ENCODE measurements around the gene CCR2. TPM values are rescaled to one million over a fixed set of nuclear protein-coding genes. Genes with fewer than 3 reads are reported as not detected.
A peak's percentile ranks its signal among the peaks of the same experiment; 100 is the strongest.

Gene CCR2
- total RNA-seq, 2 donors from 2014 or later: 2.9 to 17.5 TPM

GRCh38 chr3:46365041-46365440 lies 11.1 kb downstream of the CCR2 start:
- Mint-ChIP-seq H3K36me3 (ENCODE audit: low read depth) (no peaks in the 10 kb centered on the region), H3K4me1 (peaks cover 37% of the 10 kb centered on the region), H3K27ac (no peak overlapping the region), H3K4me3 (no peak overlapping the region), H3K27me3 (no peaks in the 10 kb centered on the region), H3K9me3 (no peaks in the 10 kb centered on the region)
- ATAC-seq (replicated peaks): no peak

GRCh38 chr3:46365737-46366524 lies 12.0 kb downstream of the CCR2 start:
- Mint-ChIP-seq H3K27me3 (no peaks in the 10 kb centered on the region), H3K9me3 (no peaks in the 10 kb centered on the region), H3K36me3 (ENCODE audit: low read depth) (no peaks in the 10 kb centered on the region), H3K4me1 (peaks cover 44% of the 10 kb centered on the region), H3K27ac (no peak overlapping the region), H3K4me3 (no peak overlapping the region)
- ATAC-seq (replicated peaks): no peak

GRCh38 chr3:46367811-46368210 lies 13.9 kb downstream of the CCR2 start:
- ATAC-seq (replicated peaks): no peak
- Mint-ChIP-seq H3K9me3 (no peaks in the 10 kb centered on the region), H3K4me1 (peaks cover 42% of the 10 kb centered on the region), H3K27ac (peak overlapping the region; percentile 96), H3K36me3 (ENCODE audit: low read depth) (no peaks in the 10 kb centered on the region), H3K27me3 (no peaks in the 10 kb centered on the region), H3K4me3 (peak overlapping the region; percentile 68)

GRCh38 chr3:46368569-46368968 lies 14.7 kb downstream of the CCR2 start:
- peak overlapping the region; percentile 96 for H3K27ac Mint-ChIP-seq

GRCh38 chr3:46369151-46369550 lies 15.2 kb downstream of the CCR2 start:
- Mint-ChIP-seq H3K36me3 (ENCODE audit: low read depth) (no peaks in the 10 kb centered on the region), H3K4me3 (peak overlapping the region; percentile 68), H3K4me1 (peaks cover 42% of the 10 kb centered on the region), H3K9me3 (no peaks in the 10 kb centered on the region), H3K27me3 (no peaks in the 10 kb centered on the region), H3K27ac (peak overlapping the region; percentile 96)
- peak; percentile 6 for ATAC-seq (replicated peaks)

More at GRCh38 chr3:46368569-46368968, 14.7 kb downstream of the CCR2 start:
- peak; percentile 29 for ATAC-seq (replicated peaks)
- peak overlapping the region; percentile 68 for H3K4me3 Mint-ChIP-seq
- H3K4me1 Mint-ChIP-seq: peaks cover 42% of the 10 kb centered on the region
- H3K9me3 Mint-ChIP-seq: no peaks in the 10 kb centered on the region
- no peaks in the 10 kb centered on the region for H3K36me3 Mint-ChIP-seq (ENCODE audit: low read depth)
- no peaks in the 10 kb centered on the region for H3K27me3 Mint-ChIP-seq

GRCh38 chr3:46369675-46370132 lies 15.8 kb downstream of the CCR2 start:
- peaks cover 4% of the 10 kb centered on the region for H3K27me3 Mint-ChIP-seq
- peak overlapping the region; percentile 96 for H3K27ac Mint-ChIP-seq
- peaks cover 48% of the 10 kb centered on the region for H3K4me1 Mint-ChIP-seq
- no peaks in the 10 kb centered on the region for H3K9me3 Mint-ChIP-seq
- H3K4me3 Mint-ChIP-seq: peak overlapping the region; percentile 68
- peak; percentile 87 for ATAC-seq (replicated peaks)
- no peaks in the 10 kb centered on the region for H3K36me3 Mint-ChIP-seq (ENCODE audit: low read depth)

- no peaks in the 10 kb centered on the region for H3K9me3 Mint-ChIP-seq
- peak; percentile 43 for ATAC-seq (replicated peaks)
- H3K4me1 Mint-ChIP-seq: peaks cover 60% of the 10 kb centered on the region
- peaks cover 5% of the 10 kb centered on the region for H3K27me3 Mint-ChIP-seq
- H3K36me3 Mint-ChIP-seq (ENCODE audit: low read depth): no peaks in the 10 kb centered on the region
- H3K4me3 Mint-ChIP-seq: peak within 1 kb of the TSS; percentile 68
- H3K27ac Mint-ChIP-seq: peak within 1 kb of the TSS; percentile 96
These were observed 17.1 kb downstream of the CCR2 start, which contains the start of gene CCR5 for GRCh38 chr3:46370839-46371518. Gene CCR5 (plus strand): TSS chr3:46370946. CDS start chr3:46372903, 1,957 bp downstream.

- no peak for ATAC-seq (replicated peaks)
- H3K27ac Mint-ChIP-seq: peak overlapping the region; percentile 96
These were observed 17.8 kb downstream of the CCR2 start for GRCh38 chr3:46371519-46372340.

GRCh38 chr3:46372492-46373359 lies 18.8 kb downstream of the CCR2 start:
- Mint-ChIP-seq H3K4me1 (peaks cover 52% of the 10 kb centered on the region), H3K36me3 (ENCODE audit: low read depth) (no peaks in the 10 kb centered on the region), H3K9me3 (no peaks in the 10 kb centered on the region), H3K4me3 (peak overlapping the region; percentile 68), H3K27me3 (peaks cover 5% of the 10 kb centered on the region), H3K27ac (no peak overlapping the region)
- ATAC-seq (replicated peaks): no peak

More at GRCh38 chr3:46371519-46372340, 17.8 kb downstream of the CCR2 start:
- H3K4me3 Mint-ChIP-seq: peak overlapping the region; percentile 68
- peaks cover 54% of the 10 kb centered on the region for H3K4me1 Mint-ChIP-seq
- H3K36me3 Mint-ChIP-seq (ENCODE audit: low read depth): no peaks in the 10 kb centered on the region
- H3K27me3 Mint-ChIP-seq: peaks cover 5% of the 10 kb centered on the region
- H3K9me3 Mint-ChIP-seq: no peaks in the 10 kb centered on the region

- Mint-ChIP-seq H3K9me3 (no peaks in the 10 kb centered on the region), H3K4me1 (peaks cover 37% of the 10 kb centered on the region), H3K4me3 (peak overlapping the region; percentile 2), H3K27ac (no peak overlapping the region), H3K36me3 (ENCODE audit: low read depth) (no peaks in the 10 kb centered on the region), H3K27me3 (peaks cover 5% of the 10 kb centered on the region)
- no peak for ATAC-seq (replicated peaks)
These were observed 20.8 kb downstream of the CCR2 start for GRCh38 chr3:46374755-46375154.

GRCh38 chr3:46375218-46375617 lies 21.3 kb downstream of the CCR2 start:
- peak overlapping the region; percentile 2 for H3K4me3 Mint-ChIP-seq
- H3K36me3 Mint-ChIP-seq (ENCODE audit: low read depth): no peaks in the 10 kb centered on the region

GRCh38 chr3:46375814-46376213 lies 21.9 kb downstream of the CCR2 start:
- Mint-ChIP-seq H3K4me3 (peak overlapping the region; percentile 2), H3K27ac (peak overlapping the region; percentile 15), H3K4me1 (peaks cover 31% of the 10 kb centered on the region), H3K36me3 (ENCODE audit: low read depth) (no peaks in the 10 kb centered on the region), H3K27me3 (peaks cover 5% of the 10 kb centered on the region), H3K9me3 (no peaks in the 10 kb centered on the region)
- ATAC-seq (replicated peaks): no peak

More at GRCh38 chr3:46375218-46375617, 21.3 kb downstream of the CCR2 start:
- H3K27ac Mint-ChIP-seq: peak overlapping the region; percentile 15
- H3K4me1 Mint-ChIP-seq: peaks cover 32% of the 10 kb centered on the region
- no peaks in the 10 kb centered on the region for H3K9me3 Mint-ChIP-seq
- peaks cover 5% of the 10 kb centered on the region for H3K27me3 Mint-ChIP-seq
- ATAC-seq (replicated peaks): peak; percentile 65

GRCh38 chr3:46378426-46378942 lies 24.6 kb downstream of the CCR2 start:
- peaks cover 5% of the 10 kb centered on the region for H3K27me3 Mint-ChIP-seq
- H3K4me3 Mint-ChIP-seq: no peak overlapping the region
- H3K4me1 Mint-ChIP-seq: peaks cover 31% of the 10 kb centered on the region
- H3K36me3 Mint-ChIP-seq (ENCODE audit: low read depth): no peaks in the 10 kb centered on the region
- no peak for ATAC-seq (replicated peaks)
- no peaks in the 10 kb centered on the region for H3K9me3 Mint-ChIP-seq
- no peak overlapping the region for H3K27ac Mint-ChIP-seq

All from activated T-helper 17 cell treated with anti-CD3 and anti-CD28 coated beads, Interleukin-2, amount 50 U/mL, for 72 hours (primary cell).